Adipocyte (in vitro differentiated cells): ENCODE results near the gene DUSP10.
A peak's percentile ranks its signal among the peaks of the same experiment; 100 is the strongest.

Source experiments
- DNase-seq: peaks from one replicate; pipeline ENCODE4 v3.0.0-alpha.2; 2015; ENCODE audit warnings: low read depth
- H3K27me3 ChIP-seq: replicated peaks from 2 replicates; pipeline ENCODE4 v1.7.0; 2013; ENCODE audit warnings: mild to moderate bottlenecking, low read length, moderate library complexity; ENCODE audit not compliant: control insufficient read depth, insufficient read depth
- H3K36me3 ChIP-seq: 2 replicates; pipeline ENCODE4 v1.7.0; 2013; ENCODE audit warnings: low read length, mild to moderate bottlenecking, moderate library complexity; ENCODE audit not compliant: control insufficient read depth, insufficient read depth, severe bottlenecking
- H3K4me1 ChIP-seq: 2 replicates; pipeline ENCODE4 v1.7.0; 2013; ENCODE audit warnings: mild to moderate bottlenecking, low read length, moderate library complexity; ENCODE audit not compliant: control insufficient read depth, insufficient read depth
- H3K4me3 ChIP-seq: 2 replicates; pipeline ENCODE4 v1.7.0; 2013; ENCODE audit warnings: mild to moderate bottlenecking, low read length, moderate library complexity
- H3K9ac ChIP-seq: 2 replicates; pipeline ENCODE4 v1.7.0; 2013; ENCODE audit warnings: mild to moderate bottlenecking, low read length, moderate library complexity
- H3K9me3 ChIP-seq: 2 replicates; pipeline ENCODE4 v1.7.0; 2013; ENCODE audit warnings: mild to moderate bottlenecking, low read length, moderate library complexity; ENCODE audit not compliant: control insufficient read depth

DUSP10 gene

GRCh38 chr1:221709854-221710253 is 32.0 kb downstream of the DUSP10 start:
- Histone ChIP-seq H3K4me1 (peaks cover 9% of the 10 kb centered on the region), H3K9me3 (no peaks in the 10 kb centered on the region), H3K4me3 (no peak overlapping the region), H3K27me3 (no peaks in the 10 kb centered on the region), H3K9ac (no peak overlapping the region), H3K36me3 (peaks cover 43% of the 10 kb centered on the region)
- no peak for DNase-seq

- Histone ChIP-seq H3K9ac (no peak overlapping the region), H3K27me3 (no peaks in the 10 kb centered on the region), H3K4me1 (peaks cover 16% of the 10 kb centered on the region), H3K4me3 (no peak overlapping the region), H3K36me3 (peaks cover 52% of the 10 kb centered on the region), H3K9me3 (no peaks in the 10 kb centered on the region)
- no peak for DNase-seq
Observed at GRCh38 chr1:221708987-221709386, 32.9 kb downstream of the DUSP10 start.

GRCh38 chr1:221708076-221708571 is 33.8 kb downstream of the DUSP10 start:
- Histone ChIP-seq H3K36me3 (peaks cover 60% of the 10 kb centered on the region), H3K9me3 (no peaks in the 10 kb centered on the region), H3K4me3 (no peak overlapping the region), H3K27me3 (no peaks in the 10 kb centered on the region), H3K4me1 (peaks cover 22% of the 10 kb centered on the region), H3K9ac (no peak overlapping the region)
- DNase-seq, result peak; percentile 59

GRCh38 chr1:221706876-221707582 is 34.9 kb downstream of the DUSP10 start:
- Histone ChIP-seq H3K4me3 (no peak overlapping the region), H3K27me3 (no peaks in the 10 kb centered on the region), H3K4me1 (peaks cover 19% of the 10 kb centered on the region), H3K9me3 (no peaks in the 10 kb centered on the region), H3K9ac (no peak overlapping the region), H3K36me3 (peaks cover 66% of the 10 kb centered on the region)
- DNase-seq, result no peak

- H3K9me3 ChIP-seq, result no peaks in the 10 kb centered on the region
- no peak overlapping the region for H3K9ac ChIP-seq
- peaks cover 13% of the 10 kb centered on the region for H3K4me1 ChIP-seq
- no peak overlapping the region for H3K4me3 ChIP-seq
- no peaks in the 10 kb centered on the region for H3K27me3 ChIP-seq
- DNase-seq, result no peak
- peaks cover 68% of the 10 kb centered on the region for H3K36me3 ChIP-seq
Observed at GRCh38 chr1:221706191-221706590, 35.7 kb downstream of the DUSP10 start.

- Histone ChIP-seq H3K27me3 (no peaks in the 10 kb centered on the region), H3K9me3 (no peaks in the 10 kb centered on the region), H3K4me3 (no peak overlapping the region), H3K9ac (no peak overlapping the region), H3K36me3 (peaks cover 69% of the 10 kb centered on the region), H3K4me1 (peaks cover 19% of the 10 kb centered on the region)
- DNase-seq, result peak; percentile 75
Observed at GRCh38 chr1:221704306-221704705, 37.6 kb downstream of the DUSP10 start.

GRCh38 chr1:221701570-221702186 is 40.2 kb downstream of the DUSP10 start:
- H3K36me3 ChIP-seq, result peaks cover 69% of the 10 kb centered on the region
- no peak overlapping the region for H3K4me3 ChIP-seq
- H3K9me3 ChIP-seq, result no peaks in the 10 kb centered on the region
- H3K4me1 ChIP-seq, result peaks cover 32% of the 10 kb centered on the region
- no peak for DNase-seq
- H3K9ac ChIP-seq, result no peak overlapping the region
- no peaks in the 10 kb centered on the region for H3K27me3 ChIP-seq

- Histone ChIP-seq H3K4me1 (peaks cover 39% of the 10 kb centered on the region), H3K4me3 (no peak overlapping the region), H3K27me3 (no peaks in the 10 kb centered on the region), H3K9ac (no peak overlapping the region), H3K9me3 (no peaks in the 10 kb centered on the region), H3K36me3 (peaks cover 63% of the 10 kb centered on the region)
- DNase-seq, result no peak
Observed at GRCh38 chr1:221700948-221701347, 40.9 kb downstream of the DUSP10 start.

GRCh38 chr1:221700536-221700935 is 41.4 kb downstream of the DUSP10 start:
- Histone ChIP-seq H3K9ac (no peak overlapping the region), H3K4me1 (peaks cover 43% of the 10 kb centered on the region), H3K4me3 (no peak overlapping the region), H3K27me3 (no peaks in the 10 kb centered on the region), H3K9me3 (no peaks in the 10 kb centered on the region), H3K36me3 (peaks cover 59% of the 10 kb centered on the region)
- DNase-seq, result no peak

- no peak overlapping the region for H3K4me3 ChIP-seq
- H3K36me3 ChIP-seq, result peaks cover 55% of the 10 kb centered on the region
Observed at GRCh38 chr1:221699978-221700519, 41.8 kb downstream of the DUSP10 start.

GRCh38 chr1:221699577-221699976 is 42.3 kb downstream of the DUSP10 start:
- Histone ChIP-seq H3K9me3 (no peaks in the 10 kb centered on the region), H3K4me3 (no peak overlapping the region), H3K9ac (no peak overlapping the region), H3K4me1 (peaks cover 41% of the 10 kb centered on the region), H3K27me3 (no peaks in the 10 kb centered on the region), H3K36me3 (peaks cover 50% of the 10 kb centered on the region)
- peak; percentile 81 for DNase-seq

More at GRCh38 chr1:221699978-221700519, 41.8 kb downstream of the DUSP10 start:
- H3K27me3 ChIP-seq, result no peaks in the 10 kb centered on the region
- DNase-seq, result no peak
- no peak overlapping the region for H3K9ac ChIP-seq
- no peaks in the 10 kb centered on the region for H3K9me3 ChIP-seq
- H3K4me1 ChIP-seq, result peaks cover 44% of the 10 kb centered on the region
